ENCODE measurements around the gene DCUN1D4. TPM values are rescaled to one million over a fixed set of nuclear protein-coding genes. Genes with fewer than 3 reads are reported as not detected.
"Not testable (repeated sequence)": the region's sequence is repeated elsewhere in the genome, so short reads cannot be mapped to it uniquely, and the experiment has no call there.

DCUN1D4 gene
- total RNA-seq, 2 experiments from 2014 or later = 39.4 to 42.9 TPM

DNA sequence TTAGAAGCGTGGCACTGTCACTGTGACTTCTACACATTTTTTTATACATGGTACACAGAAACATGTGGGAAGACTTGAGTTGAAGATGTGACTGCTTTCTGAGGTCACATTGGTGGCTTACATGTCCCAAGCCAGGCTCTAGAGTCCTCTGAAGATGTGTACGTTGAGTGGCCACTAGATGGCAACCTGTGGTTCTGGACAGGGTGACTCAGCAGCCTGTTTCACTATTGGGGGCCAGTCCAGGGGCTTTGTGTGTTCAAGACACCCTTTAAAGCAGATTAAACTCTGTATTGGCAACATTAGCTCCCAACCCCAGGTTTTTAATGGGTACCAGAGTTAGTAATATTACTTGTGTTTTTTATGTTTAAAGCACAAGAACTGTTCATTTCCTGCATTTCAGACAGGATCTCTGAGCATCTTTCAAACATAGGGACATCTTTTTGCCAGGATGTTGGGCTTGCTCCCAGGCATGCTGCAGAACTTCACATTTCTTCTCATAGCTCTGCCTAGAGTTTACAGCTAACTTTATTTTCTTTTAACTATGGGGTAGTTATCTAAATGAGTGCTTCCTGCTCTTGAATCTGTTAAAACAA is 53.0 kb downstream of the DCUN1D4 start:
- H3K27me3 Mint-ChIP-seq = no peaks in the 10 kb centered on the region
- H3K4me3 Mint-ChIP-seq = no peak overlapping the region
- peak; percentile 61 for DNase-seq
- H3K36me3 Mint-ChIP-seq = peaks cover 25% of the 10 kb centered on the region
- no peaks in the 10 kb centered on the region for H3K9me3 Mint-ChIP-seq
- H3K27ac Mint-ChIP-seq = no peak overlapping the region
- H3K4me1 Mint-ChIP-seq = peaks cover 9% of the 10 kb centered on the region

DNA sequence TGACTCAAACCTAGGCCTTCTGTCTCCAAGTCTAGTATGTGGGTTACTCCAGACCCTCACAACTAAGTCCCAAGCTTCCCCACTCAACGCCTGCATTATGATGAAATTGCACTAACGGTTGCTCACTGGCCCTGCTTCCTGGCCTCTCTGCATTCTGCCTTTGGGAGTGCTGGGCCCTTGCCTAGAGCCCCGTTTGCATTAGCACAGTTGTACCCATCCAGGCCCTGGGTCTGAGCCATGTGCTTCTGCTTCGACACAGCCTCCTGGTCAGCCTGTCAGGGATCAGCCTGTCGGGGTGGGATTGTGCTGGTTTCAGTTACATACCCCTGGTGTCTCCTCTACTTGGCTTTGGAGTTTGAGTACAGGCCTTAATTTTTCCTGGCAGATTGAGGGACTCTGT is 58.4 kb downstream of the DCUN1D4 start:
- H3K9me3 Mint-ChIP-seq = no peaks in the 10 kb centered on the region
- H3K36me3 Mint-ChIP-seq = peaks cover 32% of the 10 kb centered on the region
- no peaks in the 10 kb centered on the region for H3K27me3 Mint-ChIP-seq
- no peak overlapping the region for H3K27ac Mint-ChIP-seq
- peaks cover 6% of the 10 kb centered on the region for H3K4me1 Mint-ChIP-seq
- no peak overlapping the region for H3K4me3 Mint-ChIP-seq
- no peak for DNase-seq

DNA sequence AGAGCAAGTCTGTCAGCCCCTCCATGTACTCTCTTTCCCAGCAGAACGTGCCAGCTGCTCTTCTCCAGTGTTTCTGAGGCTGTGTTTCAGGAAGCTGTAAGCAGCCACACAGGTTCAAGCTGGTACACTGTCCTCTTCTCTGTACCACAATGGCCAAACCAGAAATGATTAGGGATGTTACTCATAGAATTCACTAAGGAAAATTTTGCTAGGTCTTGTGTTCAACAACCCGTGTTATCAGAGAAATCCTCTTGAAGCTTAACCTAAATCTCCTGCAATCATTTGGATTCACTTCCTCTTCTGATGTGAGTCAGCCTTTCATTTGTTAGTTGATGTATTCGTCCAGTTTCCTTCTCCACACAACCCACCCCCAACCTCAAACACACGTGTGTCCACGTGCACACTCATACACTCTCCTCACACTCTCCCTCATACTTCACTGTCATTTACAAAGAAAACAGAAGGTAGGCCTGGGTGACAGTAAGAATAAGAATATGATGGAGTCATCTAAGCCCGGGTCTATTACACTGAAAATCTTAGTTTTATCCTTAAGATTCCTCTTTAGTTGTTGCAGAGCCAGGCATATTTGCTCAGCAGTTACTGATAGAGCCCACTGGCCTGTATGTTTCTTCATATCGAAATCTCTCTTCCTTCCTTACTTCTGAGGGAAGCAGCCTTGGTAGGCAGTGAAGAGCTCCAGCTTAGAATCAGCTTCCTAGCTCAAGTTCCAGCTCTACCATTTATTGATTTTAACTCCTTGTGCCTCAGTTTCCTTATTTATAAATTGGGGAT is 63.4 kb downstream of the DCUN1D4 start:
- H3K9me3 Mint-ChIP-seq = no peaks in the 10 kb centered on the region
- no peaks in the 10 kb centered on the region for H3K27me3 Mint-ChIP-seq
- DNase-seq = no peak
- H3K27ac Mint-ChIP-seq = no peak overlapping the region
- H3K4me3 Mint-ChIP-seq = no peak overlapping the region
- peaks cover 7% of the 10 kb centered on the region for H3K4me1 Mint-ChIP-seq
- H3K36me3 Mint-ChIP-seq = peaks cover 34% of the 10 kb centered on the region

DNA sequence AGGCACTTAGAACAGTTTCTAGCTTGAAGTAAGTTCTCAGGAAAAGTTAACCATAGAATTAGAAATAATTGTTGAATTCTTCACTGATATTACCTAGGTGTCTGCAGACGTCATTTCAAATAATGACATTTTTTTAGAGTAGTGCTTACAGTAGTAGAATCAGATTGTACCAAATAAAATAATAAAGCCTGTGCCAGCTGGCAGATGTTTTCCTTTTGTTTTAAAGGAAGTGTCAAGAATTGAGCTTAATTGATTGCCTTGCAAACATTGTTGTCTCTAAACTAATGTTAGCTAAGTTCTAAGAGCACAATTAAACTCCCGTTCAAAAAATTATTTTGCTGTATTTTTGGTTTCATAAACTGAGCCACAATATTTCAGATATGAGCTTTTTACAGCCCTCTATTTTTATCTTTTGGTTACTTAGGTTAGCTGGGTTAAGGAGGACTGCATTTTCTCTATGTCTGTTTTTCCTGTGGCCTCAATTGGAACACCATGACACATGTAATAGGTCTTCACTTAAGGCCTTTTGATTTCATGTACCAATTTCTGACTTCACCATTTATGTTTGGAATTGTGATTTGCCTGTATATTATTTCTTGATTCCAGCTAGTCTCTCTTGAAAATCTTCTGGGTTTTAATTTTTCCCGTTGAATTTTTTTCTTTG is 64.2 kb downstream of the DCUN1D4 start:
- H3K4me1 Mint-ChIP-seq = peaks cover 7% of the 10 kb centered on the region
- no peak overlapping the region for H3K4me3 Mint-ChIP-seq
- H3K36me3 Mint-ChIP-seq = peaks cover 37% of the 10 kb centered on the region
- H3K27me3 Mint-ChIP-seq = no peaks in the 10 kb centered on the region
- H3K27ac Mint-ChIP-seq = no peak overlapping the region
- no peaks in the 10 kb centered on the region for H3K9me3 Mint-ChIP-seq
- no peak for DNase-seq

DNA sequence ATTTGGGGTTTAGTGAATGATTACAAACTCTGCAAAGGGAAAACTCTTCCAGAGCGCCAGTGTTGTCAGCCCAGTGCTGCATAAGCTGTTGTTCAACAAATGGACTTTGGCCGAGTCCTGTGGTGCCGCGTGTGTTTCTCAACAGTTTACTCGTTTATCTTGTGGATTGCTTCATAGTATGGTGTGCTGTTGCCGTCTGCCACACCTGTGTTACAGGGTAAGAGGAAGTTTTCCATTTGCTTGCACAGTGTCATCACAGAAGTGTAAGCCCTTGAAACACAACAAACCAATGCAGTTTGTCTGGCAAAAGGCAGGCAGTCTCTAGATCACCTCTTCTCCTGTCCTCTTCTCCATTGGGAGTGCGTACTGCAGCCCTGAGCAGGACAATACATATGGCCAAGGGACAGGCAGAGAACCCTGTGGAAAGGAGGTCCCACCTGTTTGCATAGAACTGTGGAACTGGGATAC is 66.3 kb downstream of the DCUN1D4 start:
- H3K27me3 Mint-ChIP-seq = no peaks in the 10 kb centered on the region
- H3K4me1 Mint-ChIP-seq = peaks cover 7% of the 10 kb centered on the region
- H3K4me3 Mint-ChIP-seq = no peak overlapping the region
- DNase-seq = no peak
- H3K36me3 Mint-ChIP-seq = peaks cover 46% of the 10 kb centered on the region
- H3K9me3 Mint-ChIP-seq = no peaks in the 10 kb centered on the region
- H3K27ac Mint-ChIP-seq = no peak overlapping the region

DNA sequence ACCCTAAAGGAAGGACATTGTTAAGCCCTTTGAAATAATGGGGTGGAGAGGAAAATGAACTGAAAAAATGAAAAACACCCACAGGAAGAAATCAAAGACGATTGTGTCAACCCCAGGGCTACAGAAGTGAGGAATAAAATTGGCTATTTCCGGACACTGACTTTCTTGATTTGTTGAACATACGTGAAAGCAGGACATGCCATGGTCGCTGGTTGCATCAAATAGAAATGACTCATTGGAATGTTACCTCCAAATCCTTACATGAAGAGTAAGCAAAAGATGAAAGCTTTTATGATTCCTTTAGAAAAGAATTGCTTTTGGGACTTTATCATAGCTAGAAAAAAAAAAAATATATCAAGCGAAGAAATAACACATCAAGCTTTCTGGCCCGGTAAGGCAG is 75.3 kb downstream of the DCUN1D4 start:
- no peaks in the 10 kb centered on the region for H3K4me1 Mint-ChIP-seq
- peaks cover 10% of the 10 kb centered on the region for H3K9me3 Mint-ChIP-seq
- no peak overlapping the region for H3K4me3 Mint-ChIP-seq
- no peaks in the 10 kb centered on the region for H3K27me3 Mint-ChIP-seq
- no peak overlapping the region for H3K27ac Mint-ChIP-seq
- H3K36me3 Mint-ChIP-seq = peaks cover 41% of the 10 kb centered on the region
- DNase-seq = no peak

DNA sequence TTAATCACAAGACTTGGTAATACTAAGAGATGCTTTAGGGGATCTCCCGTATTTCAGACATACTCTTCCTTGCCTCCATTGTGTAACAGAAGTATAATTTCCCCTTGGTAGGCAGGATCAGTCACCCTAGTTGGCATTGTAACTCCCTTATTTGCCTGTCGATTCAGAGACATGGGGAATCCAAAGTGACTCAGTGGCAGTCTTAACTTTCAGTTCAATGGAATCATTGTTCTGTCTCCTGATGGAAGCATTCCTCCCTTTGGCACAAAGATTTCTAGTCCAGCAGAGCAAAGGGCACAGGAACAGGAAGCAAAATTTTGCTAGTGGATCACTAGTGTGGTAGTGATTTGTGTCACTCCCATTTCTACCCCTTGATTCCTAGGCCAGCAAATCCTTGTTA is 80.4 kb downstream of the DCUN1D4 start:
- H3K9me3 Mint-ChIP-seq = peaks cover 3% of the 10 kb centered on the region
- DNase-seq = no peak
- no peaks in the 10 kb centered on the region for H3K27me3 Mint-ChIP-seq
- peaks cover 3% of the 10 kb centered on the region for H3K36me3 Mint-ChIP-seq
- no peak overlapping the region for H3K4me3 Mint-ChIP-seq
- H3K4me1 Mint-ChIP-seq = no peaks in the 10 kb centered on the region
- H3K27ac Mint-ChIP-seq = no peak overlapping the region

DNA sequence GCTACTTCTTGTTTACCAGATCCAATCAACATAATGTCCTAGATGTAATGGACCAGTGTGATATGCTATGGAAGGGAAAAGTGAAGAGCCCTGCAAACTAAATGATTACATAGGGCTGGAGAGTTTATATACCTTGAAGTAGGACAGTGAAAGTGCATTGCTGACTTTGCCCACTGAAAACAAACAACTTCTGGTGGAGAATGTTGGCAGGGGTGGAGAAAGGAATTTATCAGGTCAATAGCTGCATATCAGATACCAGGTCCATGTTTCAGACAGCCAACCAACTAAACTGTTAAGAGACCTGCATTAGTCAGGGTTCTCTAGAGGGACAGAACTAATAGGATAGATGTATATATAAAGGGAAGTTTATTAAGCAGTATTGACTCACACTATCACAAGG is 82.4 kb downstream of the DCUN1D4 start:
- peaks cover 6% of the 10 kb centered on the region for H3K27me3 Mint-ChIP-seq

DNA sequence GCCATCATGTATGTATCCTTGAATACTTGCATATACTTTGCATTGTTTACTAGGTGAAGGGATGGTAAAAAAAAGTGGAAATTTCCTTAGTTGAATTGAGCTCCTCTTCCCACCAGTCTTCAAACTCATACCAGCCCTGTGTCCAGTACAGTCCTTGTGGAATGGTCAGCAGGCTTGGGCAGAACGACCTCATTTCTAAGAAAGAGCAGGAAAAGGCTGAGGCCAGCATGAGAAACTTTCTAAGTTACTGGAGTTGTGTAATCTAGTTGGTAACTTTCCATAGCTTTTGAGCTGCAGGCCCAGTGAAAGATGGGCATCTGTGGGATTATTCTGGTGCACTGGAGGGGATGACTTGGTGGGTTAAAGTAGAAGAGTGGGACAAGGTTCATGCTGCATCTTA is 87.6 kb downstream of the DCUN1D4 start:
- DNase-seq = no peak
- Mint-ChIP-seq H3K9me3 (no peaks in the 10 kb centered on the region), H3K4me1 (no peaks in the 10 kb centered on the region), H3K27ac (no peak overlapping the region), H3K36me3 (no peaks in the 10 kb centered on the region), H3K27me3 (peaks cover 15% of the 10 kb centered on the region), H3K4me3 (no peak overlapping the region)

More for the DNA sequence above, 82.4 kb downstream of the DCUN1D4 start:
- Mint-ChIP-seq H3K27ac (no peak overlapping the region), H3K4me3 (no peak overlapping the region), H3K9me3 (peaks cover under 1% of the 10 kb centered on the region), H3K4me1 (no peaks in the 10 kb centered on the region), H3K36me3 (peaks cover under 1% of the 10 kb centered on the region)
- DNase-seq = no peak

DNA sequence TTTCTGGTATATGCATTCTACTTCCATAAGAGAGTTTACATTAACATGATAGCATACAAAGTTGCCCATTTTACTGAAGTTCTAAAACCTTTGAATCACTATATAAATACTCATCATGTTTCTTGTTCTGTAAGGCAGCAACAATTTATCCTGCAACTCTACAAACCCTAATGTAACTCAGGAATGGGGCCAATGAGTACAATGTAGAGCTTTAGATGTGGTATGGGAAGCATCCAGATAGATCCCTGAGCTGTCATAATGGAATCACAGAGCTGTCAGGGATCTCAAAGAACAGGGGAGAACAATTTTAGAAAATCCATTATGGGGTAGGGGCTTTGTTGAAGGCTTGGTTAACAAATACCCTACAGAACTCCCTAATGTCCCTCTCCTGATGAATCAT is 88.5 kb downstream of the DCUN1D4 start:
- DNase-seq = no peak
- Mint-ChIP-seq H3K4me1 (no peaks in the 10 kb centered on the region), H3K27ac (no peak overlapping the region), H3K9me3 (no peaks in the 10 kb centered on the region), H3K36me3 (no peaks in the 10 kb centered on the region), H3K4me3 (no peak overlapping the region), H3K27me3 (peaks cover 15% of the 10 kb centered on the region)

DNA sequence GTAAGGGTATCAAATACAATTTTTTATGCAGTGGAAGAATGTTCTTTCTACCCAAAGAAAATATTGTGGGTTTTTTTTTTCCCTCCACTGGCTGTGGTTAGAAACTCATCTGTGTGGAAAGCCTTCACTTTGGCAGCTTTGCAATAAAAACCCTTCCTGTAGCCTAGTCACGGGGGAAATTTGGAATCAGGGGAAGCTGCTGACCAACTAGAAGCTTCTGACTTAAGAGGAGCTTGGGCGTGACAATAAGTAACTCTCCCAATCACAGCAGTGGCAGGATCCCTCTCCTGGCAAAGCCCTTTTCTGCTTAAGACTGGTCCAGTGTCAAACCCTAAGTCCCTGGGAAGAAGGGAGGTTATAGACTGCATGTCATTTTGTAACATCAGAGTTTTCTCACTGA is 89.3 kb downstream of the DCUN1D4 start:
- Mint-ChIP-seq H3K4me1 (no peaks in the 10 kb centered on the region), H3K27ac (no peak overlapping the region), H3K27me3 (peaks cover 15% of the 10 kb centered on the region), H3K36me3 (no peaks in the 10 kb centered on the region), H3K4me3 (no peak overlapping the region), H3K9me3 (no peaks in the 10 kb centered on the region)
- DNase-seq = no peak

DNA sequence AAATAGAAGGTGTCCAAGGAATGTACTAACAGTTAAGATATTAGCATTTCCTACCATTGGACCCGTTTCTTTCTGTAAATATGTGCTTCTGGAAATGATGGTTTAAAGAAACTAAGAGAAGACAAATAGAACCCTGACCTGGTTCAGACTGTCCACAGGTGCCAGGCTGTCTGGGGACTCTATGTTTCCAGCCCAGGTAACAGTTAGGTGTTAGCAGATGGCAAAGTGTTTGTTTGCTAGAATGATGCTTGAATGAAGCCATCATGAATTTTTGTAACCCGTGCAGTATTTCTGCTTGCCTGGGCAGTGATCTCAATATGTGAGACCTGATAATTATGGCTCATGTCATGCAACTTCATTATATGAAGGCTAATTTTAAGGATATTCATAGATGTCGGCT is 89.7 kb downstream of the DCUN1D4 start:
- Mint-ChIP-seq H3K4me3 (no peak overlapping the region), H3K36me3 (no peaks in the 10 kb centered on the region), H3K27ac (no peak overlapping the region), H3K9me3 (peaks cover under 1% of the 10 kb centered on the region), H3K4me1 (no peaks in the 10 kb centered on the region), H3K27me3 (peaks cover 15% of the 10 kb centered on the region)
- no peak for DNase-seq

DNA sequence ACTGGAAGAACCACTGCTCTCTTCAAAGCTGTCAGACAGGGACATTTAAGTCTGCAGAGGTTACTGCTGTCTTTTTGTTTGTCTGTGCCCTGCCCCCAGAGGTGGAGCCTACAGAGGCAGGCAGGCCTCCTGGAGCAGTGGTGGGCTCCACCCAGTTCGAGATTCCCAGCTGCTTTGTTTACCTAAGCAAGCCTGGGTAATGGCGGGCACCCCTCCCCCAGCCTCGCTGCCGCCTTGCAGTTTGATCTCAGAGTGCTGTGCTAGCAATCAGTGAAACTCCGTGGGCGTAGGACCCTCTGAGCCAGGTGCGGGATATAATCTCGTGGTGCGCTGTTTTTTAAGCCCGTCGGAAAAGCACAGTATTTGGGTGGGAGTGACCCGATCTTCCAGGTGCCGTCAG is 97.5 kb downstream of the DCUN1D4 start:
- not testable (repeated sequence) for H3K9me3 Mint-ChIP-seq, H3K4me3 Mint-ChIP-seq, H3K36me3 Mint-ChIP-seq, DNase-seq, H3K4me1 Mint-ChIP-seq, H3K27ac Mint-ChIP-seq
- H3K27me3 Mint-ChIP-seq = peaks cover 10% of the 10 kb centered on the region

DNA sequence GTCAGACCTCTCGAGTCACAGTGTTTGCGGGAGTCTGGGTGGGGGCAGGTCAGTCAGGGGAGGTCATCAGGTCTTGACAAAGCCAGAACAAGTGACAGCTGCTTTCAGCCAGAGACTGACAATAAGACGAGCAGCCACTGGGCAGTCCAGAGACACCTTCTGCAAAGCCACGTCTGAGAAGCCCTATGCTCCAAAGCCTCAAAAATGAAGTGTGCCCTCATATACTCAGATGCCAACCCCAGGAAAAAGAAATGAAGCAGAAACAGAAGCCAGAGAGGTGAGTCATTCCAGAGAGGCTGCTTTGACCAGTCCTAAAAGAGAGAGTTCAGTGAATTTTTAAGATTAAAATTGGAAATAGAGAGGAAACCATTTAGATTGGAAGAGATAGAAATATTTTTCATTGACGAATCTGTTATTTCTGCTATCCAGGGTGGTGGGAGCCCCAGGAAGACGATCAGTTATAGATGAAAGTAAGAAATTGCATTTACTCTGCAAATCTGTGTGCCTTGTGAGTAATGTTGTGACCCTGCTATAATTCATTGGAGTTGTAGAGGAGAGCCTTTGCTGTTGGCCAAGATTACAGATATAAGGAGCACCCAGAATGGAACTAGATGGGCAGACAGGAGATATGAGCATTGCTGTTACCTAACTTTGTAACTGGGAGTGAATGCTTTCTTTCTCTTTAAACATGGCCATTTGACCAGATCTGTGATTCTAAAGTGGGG is 99.3 kb downstream of the DCUN1D4 start:
- Mint-ChIP-seq H3K36me3 (no peaks in the 10 kb centered on the region), H3K27ac (no peak overlapping the region), H3K4me3 (no peak overlapping the region), H3K4me1 (no peaks in the 10 kb centered on the region), H3K27me3 (peaks cover 10% of the 10 kb centered on the region), H3K9me3 (peaks cover 3% of the 10 kb centered on the region)
- DNase-seq = no peak

DNA sequence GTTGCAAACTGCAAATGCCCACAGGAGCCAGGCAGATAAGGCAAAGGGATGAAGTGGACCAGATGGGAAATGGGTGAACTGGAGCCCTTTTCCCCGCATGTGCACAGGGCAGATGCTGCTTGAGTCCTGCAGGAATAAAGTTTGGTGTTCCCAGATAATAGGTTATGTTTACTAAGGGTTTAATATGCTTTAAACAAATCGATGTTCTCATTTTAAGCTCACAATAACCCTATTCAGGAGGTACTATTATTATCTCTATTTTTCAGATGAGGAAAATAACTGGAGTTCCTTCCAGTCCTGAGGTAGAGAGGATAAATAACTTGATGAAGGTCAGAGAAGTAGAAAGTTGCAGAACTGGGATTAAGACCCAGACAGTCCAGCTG is 99.9 kb downstream of the DCUN1D4 start:
- H3K27ac Mint-ChIP-seq = no peak overlapping the region
- H3K4me3 Mint-ChIP-seq = no peak overlapping the region
- DNase-seq = no peak
- H3K27me3 Mint-ChIP-seq = peaks cover 10% of the 10 kb centered on the region
- H3K4me1 Mint-ChIP-seq = no peaks in the 10 kb centered on the region
- H3K9me3 Mint-ChIP-seq = peaks cover 1% of the 10 kb centered on the region
- no peaks in the 10 kb centered on the region for H3K36me3 Mint-ChIP-seq
